Mesendoderm (in vitro differentiated cells): Measurements from ENCODE around the gene OR2F1.

Source experiments
- DNase-seq: peaks from one replicate; pipeline ENCODE4 v3.0.0; 2013
- H2AK5ac ChIP-seq: 2 replicates; pipeline ENCODE4 v1.6.1; 2013; ENCODE audit warnings: low read length, inconsistent platforms
- H2BK120ac ChIP-seq: 2 replicates; pipeline ENCODE4 v1.6.1; 2013; ENCODE audit warnings: low read depth, mild to moderate bottlenecking, low read length, moderate library complexity, mixed read lengths
- H2BK15ac ChIP-seq: replicated peaks from 2 replicates; pipeline ENCODE4 v1.6.1; 2013; ENCODE audit warnings: low read depth, mild to moderate bottlenecking, moderate library complexity
- H2BK5ac ChIP-seq: 2 replicates; pipeline ENCODE4 v1.6.1; 2013; ENCODE audit warnings: low read length, inconsistent platforms
- H3K18ac ChIP-seq: 2 replicates; pipeline ENCODE4 v1.6.1; 2013; ENCODE audit warnings: mild to moderate bottlenecking, low read length, mixed read lengths
- H3K23ac ChIP-seq: one replicate; pipeline ENCODE4 v1.6.1; 2013; ENCODE audit warnings: low read length
- H3K27ac ChIP-seq: 2 replicates; pipeline ENCODE4 v1.5.1; 2013; ENCODE audit warnings: low read depth, mild to moderate bottlenecking, inconsistent platforms, low read length, moderate library complexity
- H3K27me3 ChIP-seq: 2 replicates; pipeline ENCODE4 v1.6.1; 2013; ENCODE audit warnings: low read length, control low read depth, mild to moderate bottlenecking, inconsistent platforms; ENCODE audit not compliant: insufficient read depth, poor library complexity
- H3K36me3 ChIP-seq: 2 replicates; pipeline ENCODE4 v1.6.1; 2013; ENCODE audit warnings: low read length, inconsistent platforms; ENCODE audit not compliant: control insufficient read depth, insufficient read depth
- H3K4ac ChIP-seq: one replicate; pipeline ENCODE4 v1.6.1; 2013; ENCODE audit warnings: low read depth, mild to moderate bottlenecking, low read length, moderate library complexity
- H3K4me1 ChIP-seq: 2 replicates; pipeline ENCODE4 v1.6.1; 2013; ENCODE audit warnings: low read depth, low read length, inconsistent platforms; ENCODE audit not compliant: control insufficient read depth
- H3K4me2 ChIP-seq: 2 replicates; pipeline ENCODE4 v1.6.1; 2013; ENCODE audit warnings: low read length
- H3K4me3 ChIP-seq: 2 replicates; pipeline ENCODE4 v1.5.1; 2013; ENCODE audit warnings: mild to moderate bottlenecking, low read length
- H3K56ac ChIP-seq: one replicate; pipeline ENCODE4 v1.6.1; 2013; ENCODE audit warnings: low read length
- H3K79me1 ChIP-seq: 2 replicates; pipeline ENCODE4 v1.6.1; 2013; ENCODE audit warnings: low read length, inconsistent platforms
- H3K79me2 ChIP-seq: 2 replicates; pipeline ENCODE4 v1.6.1; 2013; ENCODE audit warnings: mild to moderate bottlenecking, low read length; ENCODE audit not compliant: control insufficient read depth, insufficient read depth
- H3K9ac ChIP-seq: 2 replicates; pipeline ENCODE4 v1.6.1; 2013; ENCODE audit warnings: low read length, inconsistent platforms
- H4K5ac ChIP-seq: one replicate; pipeline ENCODE4 v1.6.1; 2013; ENCODE audit warnings: low read length
- H4K8ac ChIP-seq: one replicate; pipeline ENCODE4 v1.6.1; 2013; ENCODE audit warnings: low read depth, mild to moderate bottlenecking, control low read depth, low read length, moderate library complexity
- WGBS: extraction: QIAGEN DNeasy Blood & Tissue Kit; methylation state at CpG from one replicate; pipeline ENCODE4 v1.1.7; 2013; ENCODE audit warnings: low lambda C conversion rate, missing lambda C conversion rate; ENCODE audit not compliant: insufficient coverage; ENCODE audit errors: extremely low coverage; 5-methylcytosine and 5-hydroxymethylcytosine counted together

OR2F1 gene

GRCh38 chr7:143988976-143989745 is 34.5 kb downstream of the OR2F1 start:
- WGBS: no CpG with 5 or more reads among the region's 5 CpGs
- no peak overlapping the region for H3K4me2 ChIP-seq
- no peak for DNase-seq
- H3K79me1 ChIP-seq: no peaks in the 10 kb centered on the region
- no peak overlapping the region for H4K5ac ChIP-seq
- H4K8ac ChIP-seq: no peak overlapping the region
- H2BK15ac ChIP-seq: no peak overlapping the region
- no peak overlapping the region for H3K56ac ChIP-seq
- no peaks in the 10 kb centered on the region for H3K36me3 ChIP-seq
- no peaks in the 10 kb centered on the region for H3K4me1 ChIP-seq
- no peak overlapping the region for H3K4ac ChIP-seq
- no peak overlapping the region for H3K23ac ChIP-seq
- H3K27me3 ChIP-seq: no peaks in the 10 kb centered on the region
- H2AK5ac ChIP-seq: no peak overlapping the region
- H2BK5ac ChIP-seq: no peak overlapping the region
- H3K9ac ChIP-seq: no peak overlapping the region
- no peaks in the 10 kb centered on the region for H3K79me2 ChIP-seq
- H3K4me3 ChIP-seq: no peak overlapping the region
- no peak overlapping the region for H3K27ac ChIP-seq
- H2BK120ac ChIP-seq: no peak overlapping the region
- no peak overlapping the region for H3K18ac ChIP-seq

GRCh38 chr7:143992670-143993069 is 38.0 kb downstream of the OR2F1 start:
- Histone ChIP-seq H3K4ac (no peak overlapping the region), H2BK15ac (no peak overlapping the region), H3K4me2 (no peak overlapping the region), H3K9ac (no peak overlapping the region), H3K56ac (no peak overlapping the region), H2AK5ac (no peak overlapping the region), H3K27me3 (no peaks in the 10 kb centered on the region), H3K79me2 (no peaks in the 10 kb centered on the region), H4K5ac (no peak overlapping the region), H3K79me1 (no peaks in the 10 kb centered on the region), H4K8ac (no peak overlapping the region), H3K18ac (no peak overlapping the region), H3K27ac (no peak overlapping the region), H2BK5ac (no peak overlapping the region), H3K4me3 (no peak overlapping the region), H3K36me3 (no peaks in the 10 kb centered on the region), H3K23ac (no peak overlapping the region), H3K4me1 (no peaks in the 10 kb centered on the region), H2BK120ac (no peak overlapping the region)
- no peak for DNase-seq

GRCh38 chr7:143993924-143994323 is 39.3 kb downstream of the OR2F1 start:
- no peak for DNase-seq
- no peak overlapping the region for H3K18ac ChIP-seq
- H3K79me2 ChIP-seq: no peaks in the 10 kb centered on the region
- H3K4me2 ChIP-seq: no peak overlapping the region
- H3K36me3 ChIP-seq: no peaks in the 10 kb centered on the region
- no peaks in the 10 kb centered on the region for H3K4me1 ChIP-seq
- no peak overlapping the region for H2BK15ac ChIP-seq
- H4K8ac ChIP-seq: no peak overlapping the region
- no peak overlapping the region for H2BK5ac ChIP-seq
- no peak overlapping the region for H3K9ac ChIP-seq
- H3K56ac ChIP-seq: no peak overlapping the region
- H3K23ac ChIP-seq: no peak overlapping the region
- no CpG with 5 or more reads among the region's 3 CpGs for WGBS
- no peak overlapping the region for H2AK5ac ChIP-seq
- H3K4ac ChIP-seq: no peak overlapping the region
- no peak overlapping the region for H3K4me3 ChIP-seq
- no peaks in the 10 kb centered on the region for H3K27me3 ChIP-seq
- H3K27ac ChIP-seq: no peak overlapping the region
- no peak overlapping the region for H4K5ac ChIP-seq
- H2BK120ac ChIP-seq: no peak overlapping the region
- H3K79me1 ChIP-seq: no peaks in the 10 kb centered on the region

- H2AK5ac ChIP-seq: no peak within 1 kb of the TSS
- H3K27me3 ChIP-seq: no peaks in the 10 kb centered on the region
- no peak for DNase-seq
- no peak within 1 kb of the TSS for H2BK15ac ChIP-seq
- H3K27ac ChIP-seq: no peak within 1 kb of the TSS
- H3K4me2 ChIP-seq: no peak within 1 kb of the TSS
- H3K56ac ChIP-seq: no peak within 1 kb of the TSS
- H3K18ac ChIP-seq: no peak within 1 kb of the TSS
- H2BK120ac ChIP-seq: no peak within 1 kb of the TSS
- no peak within 1 kb of the TSS for H3K4me3 ChIP-seq
- no peaks in the 10 kb centered on the region for H3K36me3 ChIP-seq
- H3K79me2 ChIP-seq: no peaks in the 10 kb centered on the region
- H3K4ac ChIP-seq: no peak within 1 kb of the TSS
- WGBS: no CpG with 5 or more reads among the region's 4 CpGs
- H4K8ac ChIP-seq: no peak within 1 kb of the TSS
- no peaks in the 10 kb centered on the region for H3K79me1 ChIP-seq
- no peak within 1 kb of the TSS for H4K5ac ChIP-seq
- H3K9ac ChIP-seq: no peak within 1 kb of the TSS
- H2BK5ac ChIP-seq: no peak within 1 kb of the TSS
- no peaks in the 10 kb centered on the region for H3K4me1 ChIP-seq
- H3K23ac ChIP-seq: no peak within 1 kb of the TSS
Observed at GRCh38 chr7:144000020-144000419, 45.4 kb downstream of the OR2F1 start, which contains the start of gene OR6B1. OR6B1 (plus strand) TSS chr7:144000320; CDS start chr7:144003997, 3,677 bp downstream.

GRCh38 chr7:144001543-144001942 is 46.9 kb downstream of the OR2F1 start:
- Histone ChIP-seq H2AK5ac (no peak overlapping the region), H3K56ac (no peak overlapping the region), H4K5ac (no peak overlapping the region), H2BK15ac (no peak overlapping the region), H3K79me1 (no peaks in the 10 kb centered on the region), H2BK5ac (no peak overlapping the region), H3K4me3 (no peak overlapping the region), H3K79me2 (no peaks in the 10 kb centered on the region), H3K4me1 (no peaks in the 10 kb centered on the region), H3K23ac (no peak overlapping the region), H3K4ac (no peak overlapping the region), H3K18ac (no peak overlapping the region), H3K27me3 (no peaks in the 10 kb centered on the region), H3K27ac (no peak overlapping the region), H3K4me2 (no peak overlapping the region), H3K36me3 (no peaks in the 10 kb centered on the region), H2BK120ac (no peak overlapping the region), H3K9ac (no peak overlapping the region), H4K8ac (no peak overlapping the region)
- no CpG with 5 or more reads among the region's 3 CpGs for WGBS
- no peak for DNase-seq

GRCh38 chr7:144004703-144005102 is 50.1 kb downstream of the OR2F1 start:
- H3K36me3 ChIP-seq: no peaks in the 10 kb centered on the region
- H4K8ac ChIP-seq: no peak overlapping the region
- no CpG with 5 or more reads among the region's 5 CpGs for WGBS
- no peaks in the 10 kb centered on the region for H3K27me3 ChIP-seq
- H3K9ac ChIP-seq: no peak overlapping the region
- no peak overlapping the region for H3K4ac ChIP-seq
- no peak for DNase-seq
- no peak overlapping the region for H2BK5ac ChIP-seq
- H3K4me1 ChIP-seq: no peaks in the 10 kb centered on the region
- no peak overlapping the region for H2AK5ac ChIP-seq
- H2BK120ac ChIP-seq: no peak overlapping the region
- no peak overlapping the region for H3K56ac ChIP-seq
- no peak overlapping the region for H3K18ac ChIP-seq
- no peak overlapping the region for H3K27ac ChIP-seq
- H3K23ac ChIP-seq: no peak overlapping the region
- H3K4me2 ChIP-seq: no peak overlapping the region
- H4K5ac ChIP-seq: no peak overlapping the region
- H3K79me2 ChIP-seq: no peaks in the 10 kb centered on the region
- no peak overlapping the region for H2BK15ac ChIP-seq
- no peak overlapping the region for H3K4me3 ChIP-seq
- no peaks in the 10 kb centered on the region for H3K79me1 ChIP-seq
